ENCODE data around the gene DEPDC7. TPM values are rescaled to one million over a fixed set of nuclear protein-coding genes. Genes with fewer than 3 reads are reported as not detected.

DEPDC7 gene
- total and polyA plus RNA-seq, 2 of the 8 experiments (the other 6 are each of a cell fraction or from before 2014, with no cell fraction given), result 3.1 to 7.6 TPM

DNA sequence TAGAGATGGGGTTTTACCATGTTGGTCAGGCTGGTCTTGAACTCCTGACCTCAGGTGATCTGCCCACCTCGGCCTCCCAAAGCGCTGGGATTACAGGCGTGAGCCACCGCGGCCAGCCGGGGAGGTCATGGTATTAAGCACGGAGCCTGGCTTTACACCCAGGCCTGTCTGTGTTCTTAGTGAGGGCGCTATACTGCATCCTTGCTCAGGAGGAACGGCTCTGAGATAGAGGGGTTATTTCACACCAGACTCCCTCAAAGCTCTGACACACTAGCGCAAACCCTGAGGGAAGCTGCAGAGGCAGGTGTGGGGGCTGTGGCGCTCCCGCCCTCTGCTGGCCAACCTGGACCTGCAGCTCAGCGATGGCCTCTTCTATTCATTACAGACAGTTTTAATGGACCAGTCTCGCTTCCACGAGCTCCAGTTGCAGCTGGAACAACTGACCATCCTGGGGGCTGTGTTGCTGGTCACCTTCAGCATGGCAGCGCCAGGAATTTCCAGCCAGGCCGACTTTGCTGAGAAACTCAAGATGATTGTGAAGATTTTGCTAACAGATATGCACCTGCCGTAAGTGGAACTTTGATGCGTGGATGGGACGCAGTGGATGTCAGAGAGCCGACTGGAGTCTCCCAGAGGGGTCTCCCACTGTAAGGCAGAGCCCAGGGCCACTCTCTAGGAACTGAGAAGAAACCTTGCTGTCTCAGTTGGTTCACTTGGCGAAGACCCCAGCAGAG lies 49.9 kb downstream of the DEPDC7 start:
- H2BK120ac ChIP-seq (replicated peaks; ENCODE audit: low read depth, low read length), result no peak overlapping the region
- no peak overlapping the region for H3K4me2 ChIP-seq (ENCODE audit: insufficient read depth in 1 of 2, low read depth in 2 of 2, low read length in 2 of 2)
- H2BK12ac ChIP-seq (ENCODE audit: low read depth, low read length), result no peak overlapping the region
- H4K20me1 ChIP-seq (replicated peaks in 1 of 2; ENCODE audit: control insufficient read depth in 1 of 2, insufficient read depth in 2 of 2, low read length in 2 of 2), result peaks cover 0 to 4% of the 10 kb centered on the region in 2 experiments
- H3K4me1 ChIP-seq (replicated peaks in 1 of 4; ENCODE audit: control insufficient read depth in 3 of 4, insufficient read depth in 4 of 4, low read length in 3 of 4), result peaks cover 0 to 3% (median 0%) of the 10 kb centered on the region in 4 experiments; a peak in 1 of 7 replicates
- H2AFZ ChIP-seq (ENCODE audit: low read length), result no peak overlapping the region
- H2BK20ac ChIP-seq (ENCODE audit: low read length), result no peak overlapping the region
- CTCF ChIA-PET (ENCODE audit: partially characterized antibody), result interaction anchor here (0.6 to 4.3 kb wide), 49 partner anchors 8 to 512 kb away, joined by 3 to 28 read pairs (median 5); partner anchors contain the start of genes CCDC73, DEPDC7 and TCP11L1
- no peak overlapping the region for H2BK5ac ChIP-seq (ENCODE audit: low read depth, low read length)
- no peak overlapping the region for H4K8ac ChIP-seq (ENCODE audit: extremely low read depth, insufficient read depth, low read length)
- no peak overlapping the region for H4K5ac ChIP-seq (ENCODE audit: insufficient read length, low read depth, low read length)
- no peaks in the 10 kb centered on the region for H3K23me2 ChIP-seq (ENCODE audit: low read depth, low read length)
- H3K79me2 ChIP-seq (ENCODE audit: control insufficient read depth in 1 of 2, insufficient read depth in 2 of 2, low read length in 2 of 2), result no peaks in the 10 kb centered on the region
- no peak overlapping the region for H3K23ac ChIP-seq (ENCODE audit: insufficient read length)
- no peaks in the 10 kb centered on the region for H3K9me3 ChIP-seq (ENCODE audit: insufficient read depth in 2 of 2, low read depth in 1 of 2, low read length in 1 of 2)
- no peaks in the 10 kb centered on the region for H3K27me3 ChIP-seq (replicated peaks in 1 of 4; ENCODE audit: control insufficient read depth in 3 of 4, extremely low read depth in 1 of 4, insufficient read depth in 3 of 4, low read length in 3 of 4)
- no peak overlapping the region for H3K4me3 ChIP-seq (ENCODE audit: extremely low read depth in 1 of 4, insufficient read depth in 2 of 4, low read depth in 3 of 4, low read length in 4 of 4)
- H2AK5ac ChIP-seq (ENCODE audit: low read depth, low read length), result no peak overlapping the region
- no peaks in the 10 kb centered on the region for H3K79me1 ChIP-seq (ENCODE audit: low read depth, low read length)
- POLR2A ChIA-PET (ENCODE audit: partially characterized antibody), result interaction anchor here (0.8 to 1.2 kb wide), 2 partner anchors 50 to 82 kb away, joined by 4 to 5 read pairs; partner anchors contain the start of gene DEPDC7
- 0 out of 2 replicates have a peak overlapping the region, but pooled peaks have one; percentile 46 for H2BK15ac ChIP-seq (ENCODE audit: low read length)
- H3K14ac ChIP-seq (ENCODE audit: insufficient read length), result no peak overlapping the region
- H3K56ac ChIP-seq (replicated peaks; ENCODE audit: insufficient read length, low read depth, low read length), result no peak overlapping the region
- no peak overlapping the region for H3K4ac ChIP-seq (replicated peaks; ENCODE audit: insufficient read length, low read depth, low read length)
- DNase-seq (ENCODE audit: low read depth in 1 of 2, low spot score in 2 of 2), result peak; percentile 73 to 84
- 62% methylated on average over 22 of the region's 22 CpGs; no CpG with 5 or more reads in 1 of the 2 experiments for WGBS, 2 experiments (ENCODE audit: extremely low coverage in 1 of 2, insufficient coverage in 1 of 2, insufficient read length in 1 of 2, insufficient replicate concordance in 2 of 2, low coverage in 1 of 2, low lambda C conversion rate in 2 of 2, missing lambda C conversion rate in 1 of 2)
- H3K18ac ChIP-seq (ENCODE audit: extremely low read depth, low read length), result no peak overlapping the region
- no peak overlapping the region for H4K91ac ChIP-seq (replicated peaks; ENCODE audit: insufficient read length, low read length)
- H3K27ac ChIP-seq (ENCODE audit: low read depth, low read length), result no peak overlapping the region
- no peak overlapping the region for H3K9ac ChIP-seq (replicated peaks in 1 of 4; ENCODE audit: extremely low read depth in 1 of 4, low read depth in 3 of 4, low read length in 3 of 4)
- peaks cover 2 to 10% (median 8%) of the 10 kb centered on the region in 4 experiments; a peak in 7 of 8 replicates for H3K36me3 ChIP-seq (ENCODE audit: control insufficient read depth in 2 of 4, insufficient read depth in 4 of 4, low read length in 3 of 4)
- peak; percentile 80 for FAIRE-seq
- TF ChIP-seq SUZ12 (IDR thresholded peaks at IDR 0.05; ENCODE audit: low read length) (no peak), TAF1 (IDR thresholded peaks at IDR 0.05; ENCODE audit: low read depth, low read length) (peak; percentile 24; the same call in 1 of the 2 replicates), CBX5 (IDR thresholded peaks at IDR 0.05; ENCODE audit: low read depth, low read length) (no peak), CREB1 (IDR thresholded peaks at IDR 0.05) (peak; percentile 31; the same call in 1 of the 2 replicates), ZNF274 (IDR thresholded peaks at IDR 0.05; ENCODE audit: borderline replicate concordance, extremely low read depth, low read length) (no peak), BRCA1 (IDR thresholded peaks at IDR 0.05; ENCODE audit: low read depth, low read length) (no peak), POLR2AphosphoS5 (IDR thresholded peaks at IDR 0.05; ENCODE audit: low read depth, low read length) (no peak), TCF12 (IDR thresholded peaks at IDR 0.05; ENCODE audit: low read depth, low read length) (0 out of 2 replicates have a peak, but pooled peaks have one; percentile 57), NRF1 (IDR thresholded peaks at IDR 0.05; ENCODE audit: low read depth, low read length) (no peak), YY1 (IDR thresholded peaks at IDR 0.05; ENCODE audit: low read depth, low read length) (peak; percentile 73; the same call in 1 of the 2 replicates), FOSL1 (IDR thresholded peaks at IDR 0.05; ENCODE audit: insufficient read depth, low read depth, low read length) (no peak), KDM5A (IDR thresholded peaks at IDR 0.05; ENCODE audit: low read length) (no peak)
- TF ChIP-seq, protein P1, sequence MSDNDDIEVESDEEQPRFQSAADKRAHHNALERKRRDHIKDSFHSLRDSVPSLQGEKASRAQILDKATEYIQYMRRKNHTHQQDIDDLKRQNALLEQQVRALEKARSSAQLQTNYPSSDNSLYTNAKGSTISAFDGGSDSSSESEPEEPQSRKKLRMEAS (IDR thresholded peaks at IDR 0.05), result peak; percentile 37; the same call in 1 of the 2 replicates

All from H1 (cell line).